Spleen (tissue), 11 donors: ENCODE data around the gene MCRIP1. TPM values are rescaled to one million over a fixed set of nuclear protein-coding genes. Genes with fewer than 3 reads are reported as not detected.

Source experiments
- DNase-seq: peaks from one replicate; pipeline ENCODE4 v3.0.0-alpha.2; 2020
- H3K27ac ChIP-seq, 8 donors: fragments of 200-600 bp; sonication (generic) in 7 of 8; 1 replicate in 4 of 8; 2 replicates in 4 of 8; pipeline versions ENCODE4 v1.5.0 to v1.8.0; 2016 to 2021; ENCODE audit warnings: inconsistent platforms in 4 of 8, mild to moderate bottlenecking in 4 of 8, moderate library complexity in 1 of 8
- H3K27me3 ChIP-seq, 7 donors: fragments of 200-600 bp; sonication (generic) in 6 of 7; replicated peaks in 1 of 7; 1 replicate in 4 of 7; 2 replicates in 3 of 7; pipeline versions ENCODE4 v1.5.0 to v1.8.0; 2016 to 2021; ENCODE audit warnings: inconsistent platforms in 3 of 7, mild to moderate bottlenecking in 1 of 7
- H3K36me3 ChIP-seq, 6 donors: fragments of 200-600 bp; sonication (generic) in 5 of 6; 1 replicate in 4 of 6; 2 replicates in 2 of 6; pipeline versions ENCODE4 v1.5.0 to v1.8.0; 2016 to 2021; ENCODE audit warnings: inconsistent platforms in 2 of 6
- H3K4me1 ChIP-seq, 6 donors: fragments of 200-600 bp; sonication (generic) in 5 of 6; 1 replicate in 3 of 6; 2 replicates in 3 of 6; pipeline versions ENCODE4 v1.5.0 to v1.8.0; 2016 to 2021; ENCODE audit warnings: inconsistent platforms in 3 of 6
- H3K4me3 ChIP-seq, 8 donors: fragments of 200-600 bp; sonication (generic) in 7 of 8; 1 replicate in 4 of 8; 2 replicates in 4 of 8; pipeline versions ENCODE4 v1.5.0 to v1.8.0; 2016 to 2021; ENCODE audit warnings: inconsistent platforms in 4 of 8, mild to moderate bottlenecking in 4 of 8, moderate library complexity in 2 of 8
- H3K9me3 ChIP-seq, 8 donors: fragments of 200-600 bp; sonication (generic) in 7 of 8; 1 replicate in 4 of 8; 2 replicates in 4 of 8; pipeline versions ENCODE4 v1.5.0 to v1.8.0; 2016 to 2021; ENCODE audit warnings: inconsistent platforms in 4 of 8
- CTCF ChIP-seq, 11 experiments: fragments of 200-600 bp in 7 of 11; fragments of 450-650 bp in 4 of 11; sonication (generic) in 4 of 11; IDR thresholded peaks in 8 of 11; conservative IDR thresholded peaks in 3 of 11; 1 replicate in 7 of 11; 2 replicates in 4 of 11; pipeline versions ENCODE4 v1.4.0 to v1.8.0; 2016 to 2021; ENCODE audit warnings: antibody characterized with exemption in 11 of 11, inconsistent platforms in 4 of 11, mild to moderate bottlenecking in 1 of 11
- POLR2A ChIP-seq, 3 donors: fragments of 450-650 bp; IDR thresholded peaks; one replicate each; pipeline ENCODE4 v1.5.1; 2017; ENCODE audit warnings: antibody characterized with exemption in 3 of 3, mild to moderate bottlenecking in 1 of 3
- POLR2AphosphoS5 ChIP-seq, 3 donors: sonication (generic); formaldehyde crosslinking; IDR thresholded peaks; one replicate each; pipeline ENCODE4 v1.5.1; 2017; ENCODE audit warnings: antibody characterized with exemption in 3 of 3
- WGBS, 5 donors: extraction: QIAGEN DNeasy Blood & Tissue Kit in 3 of 5; methylation state at CpG; one replicate each; pipeline versions ENCODE4 v1.1.5 to v1.1.7; 2013 to 2018; 5-methylcytosine and 5-hydroxymethylcytosine counted together
- intact Hi-C: fragments of 100-400 bp; cut with DNase I; formaldehyde crosslinking; loops from one replicate; pipeline ENCODE4 v1.15.0; 2023; ENCODE audit warnings: low total_unique reads
- polyA plus RNA-seq, 3 donors: library from polyadenylated mRNA; stranded (reverse); fragments of 200-250 nt; gene quantifications; one replicate each; pipeline ENCODE4 v1.2.1, GENCODE V29; 2013
- total RNA-seq, 7 donors: library from RNA; depleted of rRNA in 3 of 7; stranded (reverse); fragments of >200 nt in 3 of 7; fragmentation: NEBNext Ultra II Directional in 4 of 7; extraction: Animal tissue kit (Norgen Biotek cat#: 25700) in 4 of 7; gene quantifications; one replicate each; pipeline versions ENCODE4 v1.1.0 to v1.2.1, GENCODE V29; 2016 to 2021
- donor health status: healthy with polysubstance abuse.
- donor health status: DM: no; HTN: no; CAD: no; lungs with moderate emphysema.
- donor health status: DM: no; HTN: no; CAD: no.
- donor health status: Bipolar disorder and iron deficiency.
- donor health status: healthy.
- donor health status: DM: no; HTN: no; CAD: no.
- donor health status: DM: yes; HTN: yes; CAD: no.

The MCRIP1 gene
- total and polyA plus RNA-seq, 10 donors: 47.5 to 182 (median 64.6) TPM

- 87 to 92% (median 89%) methylated on average over 5 to 11 of the region's 11 CpGs for WGBS, 5 donors
Measured at GRCh38 chr17:81824595-81824994, 8.5 kb downstream of the MCRIP1 start.

GRCh38 chr17:81823820-81824550, 9.1 kb downstream of the MCRIP1 start:
- H3K27me3 ChIP-seq: peaks cover 0 to 4% (median 0%) of the 10 kb centered on the region in 7 donors
- intact Hi-C loops: no loop called here
- H3K4me3 ChIP-seq: no peak overlapping the region
- peaks cover 7 to 45% (median 32%) of the 10 kb centered on the region in 6 donors for H3K4me1 ChIP-seq
- H3K27ac ChIP-seq: no peak overlapping the region
- no peaks in the 10 kb centered on the region for H3K9me3 ChIP-seq
- no peak for TF ChIP-seq POLR2AphosphoS5 (IDR thresholded peaks at IDR 0.05)
- TF ChIP-seq POLR2A (IDR thresholded peaks at IDR 0.05): no peak
- no peak for TF ChIP-seq CTCF (IDR thresholded peaks at IDR 0.05 in 8 of 11, conservative IDR thresholded peaks at IDR 0.05 in 3 of 11)
- DNase-seq: no peak
- 90 to 96% (median 94%) methylated on average over 23 to 33 of the region's 33 CpGs for whole genome bisulfite sequencing, 5 donors
- peaks cover 0 to 37% (median 22%) of the 10 kb centered on the region in 6 donors for H3K36me3 ChIP-seq

More at GRCh38 chr17:81824595-81824994, 8.5 kb downstream of the MCRIP1 start:
- TF ChIP-seq CTCF (IDR thresholded peaks at IDR 0.05 in 8 of 11, conservative IDR thresholded peaks at IDR 0.05 in 3 of 11) (no peak), POLR2A (IDR thresholded peaks at IDR 0.05) (no peak), POLR2AphosphoS5 (IDR thresholded peaks at IDR 0.05) (no peak)
- no peak overlapping the region for H3K27ac ChIP-seq
- H3K27me3 ChIP-seq: peaks cover 0 to 3% (median 0%) of the 10 kb centered on the region in 7 donors
- H3K9me3 ChIP-seq: no peaks in the 10 kb centered on the region
- H3K4me1 ChIP-seq: peaks cover 7 to 51% (median 37%) of the 10 kb centered on the region in 6 donors
- H3K4me3 ChIP-seq: no peak overlapping the region
- intact Hi-C loops: no loop called here
- H3K36me3 ChIP-seq: peaks cover 0 to 39% (median 22%) of the 10 kb centered on the region in 6 donors
- no peak for DNase-seq

GRCh38 chr17:81822996-81823819, 9.9 kb downstream of the MCRIP1 start:
- Histone ChIP-seq H3K27me3 (peaks cover 0 to 4% (median 0%) of the 10 kb centered on the region in 7 donors), H3K27ac (peak overlapping the region in 3 of 8 donors; percentile 63 to 80 (median 80)), H3K9me3 (no peaks in the 10 kb centered on the region), H3K4me1 (peaks cover 7 to 37% (median 25%) of the 10 kb centered on the region in 6 donors), H3K36me3 (peaks cover 0 to 37% (median 22%) of the 10 kb centered on the region in 6 donors), H3K4me3 (no peak overlapping the region)
- no peak for DNase-seq
- 93 to 95% (median 94%) methylated on average over 15 to 30 of the region's 30 CpGs for WGBS, 5 donors
- no peak for TF ChIP-seq CTCF (IDR thresholded peaks at IDR 0.05 in 8 of 11, conservative IDR thresholded peaks at IDR 0.05 in 3 of 11)
- no peak for TF ChIP-seq POLR2A (IDR thresholded peaks at IDR 0.05)
- TF ChIP-seq POLR2AphosphoS5 (IDR thresholded peaks at IDR 0.05): no peak
- intact Hi-C loops: no loop called here

- peaks cover 0 to 4% (median 0%) of the 10 kb centered on the region in 7 donors for H3K27me3 ChIP-seq
- peak overlapping the region; percentile 54 to 80 (median 72) for H3K27ac ChIP-seq
- peaks cover 7 to 34% (median 23%) of the 10 kb centered on the region in 6 donors for H3K4me1 ChIP-seq
- intact Hi-C loops: no loop called here
- TF ChIP-seq CTCF (IDR thresholded peaks at IDR 0.05 in 8 of 11, conservative IDR thresholded peaks at IDR 0.05 in 3 of 11) (no peak), POLR2AphosphoS5 (IDR thresholded peaks at IDR 0.05) (no peak), POLR2A (IDR thresholded peaks at IDR 0.05) (no peak)
- H3K9me3 ChIP-seq: no peaks in the 10 kb centered on the region
- no peak for DNase-seq
- H3K4me3 ChIP-seq: no peak overlapping the region
- H3K36me3 ChIP-seq: peaks cover 0 to 37% (median 22%) of the 10 kb centered on the region in 6 donors
- 77 to 89% (median 81%) methylated on average over 6 to 8 of the region's 8 CpGs for WGBS, 5 donors
Measured at GRCh38 chr17:81822312-81822637, 10.8 kb downstream of the MCRIP1 start.
